Left ventricle myocardium inferior (tissue), 1 donor: ENCODE results near the gene SLC23A2. TPM values are rescaled to one million over a fixed set of nuclear protein-coding genes. Genes with fewer than 3 reads are reported as not detected.

Experiments
- DNase-seq: peaks from one replicate; pipeline ENCODE4 v3.0.0-alpha.2; 2020
- H3K27ac ChIP-seq: fragments of 200-600 bp; replicated peaks from 2 replicates; pipeline ENCODE4 v1.8.0; 2021
- H3K27me3 ChIP-seq: fragments of 200-600 bp; 2 replicates; pipeline ENCODE4 v1.8.0; 2021; ENCODE audit warnings: low read depth
- H3K36me3 ChIP-seq: fragments of 200-600 bp; 2 replicates; pipeline ENCODE4 v1.8.0; 2021
- H3K4me1 ChIP-seq: fragments of 200-600 bp; 2 replicates; pipeline ENCODE4 v1.8.0; 2021
- H3K4me3 ChIP-seq: fragments of 200-600 bp; 2 replicates; pipeline ENCODE4 v1.8.0; 2021; ENCODE audit warnings: mild to moderate bottlenecking, moderate library complexity
- H3K9me3 ChIP-seq: fragments of 200-600 bp; replicated peaks from 2 replicates; pipeline ENCODE4 v1.8.0; 2021
- CTCF ChIP-seq: fragments of 200-600 bp; IDR thresholded peaks from 2 replicates; pipeline ENCODE4 v1.8.0; 2021; ENCODE audit warnings: antibody characterized with exemption, mild to moderate bottlenecking, borderline replicate concordance
- intact Hi-C: fragments of 100-400 bp; cut with micrococcal nuclease; formaldehyde crosslinking; loops from one replicate; pipeline ENCODE4 v1.11.0; 2022
- total RNA-seq: library from RNA; stranded (reverse); fragmentation: NEBNext Ultra II Directional; extraction: Animal tissue kit (Norgen Biotek cat#: 25700); gene quantifications from one replicate; pipeline ENCODE4 v1.2.1, GENCODE V29; 2021
- donor health status: DM: no; HTN: yes; CAD: no; lungs with severe emphysema.

The SLC23A2 gene
- total RNA-seq, 1 donor from 2014 or later, result 6.3 TPM

GRCh38 chr20:4989570-4989969 lies 11.7 kb downstream of the SLC23A2 start:
- H3K36me3 ChIP-seq, result no peaks in the 10 kb centered on the region
- no peak overlapping the region for H3K4me3 ChIP-seq
- intact Hi-C loops, result no loop called here
- H3K27ac ChIP-seq, result no peak overlapping the region
- DNase-seq, result no peak
- H3K27me3 ChIP-seq, result no peaks in the 10 kb centered on the region
- no peak for TF ChIP-seq CTCF
- no peaks in the 10 kb centered on the region for H3K4me1 ChIP-seq
- no peaks in the 10 kb centered on the region for H3K9me3 ChIP-seq

GRCh38 chr20:4987130-4987529 lies 14.2 kb downstream of the SLC23A2 start:
- H3K4me1 ChIP-seq, result no peaks in the 10 kb centered on the region
- H3K27ac ChIP-seq, result no peak overlapping the region
- no peaks in the 10 kb centered on the region for H3K36me3 ChIP-seq
- no peaks in the 10 kb centered on the region for H3K27me3 ChIP-seq
- no peaks in the 10 kb centered on the region for H3K9me3 ChIP-seq
- no peak for TF ChIP-seq CTCF
- no peak overlapping the region for H3K4me3 ChIP-seq
- intact Hi-C loops, result no loop called here
- no peak for DNase-seq

DNA sequence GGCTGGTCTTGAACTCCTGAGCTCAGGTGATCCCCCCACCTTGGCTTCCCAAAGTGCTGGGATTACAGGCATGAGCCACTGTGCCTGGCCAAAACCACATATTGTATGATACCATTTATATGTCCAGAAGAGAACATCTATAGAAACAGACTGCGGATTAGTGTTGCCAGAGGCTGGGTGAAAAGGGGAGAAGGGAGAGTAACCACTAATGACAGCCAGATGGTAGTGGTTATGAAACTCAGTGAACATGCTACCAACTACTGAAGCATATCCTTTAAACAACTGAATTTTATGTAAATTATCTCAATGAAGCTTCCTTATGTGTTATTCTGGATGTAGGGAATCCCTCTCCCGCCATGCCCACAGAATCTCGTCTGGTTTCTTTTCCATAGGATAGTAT lies 15.7 kb downstream of the SLC23A2 start:
- no peak overlapping the region for H3K4me3 ChIP-seq
- H3K4me1 ChIP-seq, result no peaks in the 10 kb centered on the region
- intact Hi-C loops, result no loop called here
- DNase-seq, result no peak
- no peak overlapping the region for H3K27ac ChIP-seq
- no peaks in the 10 kb centered on the region for H3K27me3 ChIP-seq
- TF ChIP-seq CTCF, result no peak
- no peaks in the 10 kb centered on the region for H3K9me3 ChIP-seq
- no peaks in the 10 kb centered on the region for H3K36me3 ChIP-seq

DNA sequence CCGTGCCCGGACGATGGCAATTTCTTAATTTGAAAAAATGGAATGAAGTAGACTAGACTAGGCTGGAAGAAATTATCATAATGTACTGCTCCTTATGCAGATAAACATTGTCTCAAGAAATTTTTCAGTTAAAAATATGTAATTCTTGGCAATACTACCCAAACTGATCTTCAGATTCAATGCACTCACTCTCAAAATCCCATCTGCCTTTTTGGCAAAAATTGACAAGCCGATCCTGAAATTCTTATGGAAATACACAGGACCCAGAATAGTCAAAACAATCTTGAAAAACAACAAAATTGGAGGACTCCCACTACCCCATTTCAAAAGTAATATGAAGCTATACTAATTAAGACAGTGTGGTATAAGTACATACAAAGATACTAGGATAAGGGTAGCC lies 19.0 kb downstream of the SLC23A2 start:
- intact Hi-C loops, result no loop called here
- Histone ChIP-seq H3K4me3 (no peak overlapping the region), H3K4me1 (peaks cover 10% of the 10 kb centered on the region), H3K9me3 (no peaks in the 10 kb centered on the region), H3K27ac (no peak overlapping the region), H3K27me3 (no peaks in the 10 kb centered on the region), H3K36me3 (no peaks in the 10 kb centered on the region)
- no peak for TF ChIP-seq CTCF
- no peak for DNase-seq

DNA sequence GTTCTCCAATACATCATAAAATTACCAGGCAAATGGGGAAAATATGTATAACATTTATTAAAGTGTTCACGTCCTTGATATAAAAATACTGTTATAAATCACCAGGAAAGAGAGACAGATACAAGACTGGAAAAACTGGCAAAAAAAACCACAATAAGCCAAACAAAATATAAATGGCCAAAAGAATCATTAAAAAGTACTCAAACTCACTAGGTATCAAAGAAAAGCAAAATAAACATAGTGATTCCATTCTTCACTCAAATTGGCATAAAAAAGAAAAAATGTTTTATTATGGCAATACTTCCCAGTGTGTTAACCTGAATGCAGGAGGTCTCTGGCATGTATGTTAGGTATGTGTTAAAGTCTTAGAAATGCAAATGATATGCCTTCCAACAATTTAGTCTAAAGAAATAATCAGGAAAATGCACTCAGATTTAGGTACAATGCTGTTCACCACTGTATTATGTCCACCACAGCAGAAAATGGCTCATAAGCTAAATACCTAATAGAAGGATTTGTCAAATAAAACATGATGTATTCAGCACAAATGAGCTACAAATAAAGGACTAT lies 21.4 kb downstream of the SLC23A2 start:
- DNase-seq, result no peak
- intact Hi-C loops, result no loop called here
- Histone ChIP-seq H3K27me3 (no peaks in the 10 kb centered on the region), H3K4me1 (peaks cover 10% of the 10 kb centered on the region), H3K9me3 (no peaks in the 10 kb centered on the region), H3K4me3 (no peak overlapping the region), H3K27ac (no peak overlapping the region), H3K36me3 (no peaks in the 10 kb centered on the region)
- no peak for TF ChIP-seq CTCF
